Nephron (organoid): ENCODE results near the gene SFXN4.

Experiments
- H3K27ac Mint-ChIP-seq, 3 experiments: 2 replicates each; pipeline ENCODE4 v1.8.0; 2020; ENCODE audit warnings: mixed read lengths in 3 of 3, mild to moderate bottlenecking in 2 of 3, moderate library complexity in 1 of 3
- H3K27me3 Mint-ChIP-seq: 2 replicates; pipeline ENCODE4 v1.8.0; 2021; ENCODE audit warnings: low read depth, mild to moderate bottlenecking, moderate library complexity, mixed read lengths
- H3K36me3 Mint-ChIP-seq: 2 replicates; pipeline ENCODE4 v1.8.0; 2020; ENCODE audit warnings: low read depth, mixed read lengths
- H3K4me1 Mint-ChIP-seq: 2 replicates; pipeline ENCODE4 v1.8.0; 2020; ENCODE audit warnings: mixed read lengths
- H3K4me3 Mint-ChIP-seq, 3 experiments: 2 replicates each; pipeline ENCODE4 v1.8.0; 2020; ENCODE audit warnings: mild to moderate bottlenecking in 3 of 3, mixed read lengths in 3 of 3, moderate library complexity in 2 of 3
- H3K9me3 Mint-ChIP-seq: 2 replicates; pipeline ENCODE4 v1.8.0; 2020; ENCODE audit warnings: mixed read lengths
- CTCF ChIP-seq, 3 experiments: fragments of 200-600 bp; sonication (generic); IDR thresholded peaks; one replicate each; pipeline ENCODE4 v1.5.0; 2021; ENCODE audit warnings: antibody characterized with exemption in 3 of 3; ENCODE audit not compliant: unreplicated experiment in 3 of 3

Gene SFXN4

GRCh38 chr10:119165171-119166117 lies at the start of gene SFXN4:
SFXN4 (minus strand) TSS chr10:119165714; CDS start chr10:119165647, 67 bp downstream.
- no peaks in the 10 kb centered on the region for H3K9me3 Mint-ChIP-seq
- H3K36me3 Mint-ChIP-seq: peaks cover 29% of the 10 kb centered on the region
- H3K4me1 Mint-ChIP-seq: peaks cover 21% of the 10 kb centered on the region
- H3K27me3 Mint-ChIP-seq: peaks cover 3% of the 10 kb centered on the region
- peak within 1 kb of the TSS; percentile 89 to 96 (median 92) for H3K4me3 Mint-ChIP-seq
- peak within 1 kb of the TSS; percentile 52 to 72 (median 68) for H3K27ac Mint-ChIP-seq
- TF ChIP-seq CTCF (IDR thresholded peaks at IDR 0.05; ENCODE audit: unreplicated experiment in 3 of 3): no peak

GRCh38 chr10:119211625-119212441 lies 46.3 kb upstream of the SFXN4 start:
- peaks cover 52% of the 10 kb centered on the region for H3K4me1 Mint-ChIP-seq
- H3K9me3 Mint-ChIP-seq: no peaks in the 10 kb centered on the region
- TF ChIP-seq CTCF (IDR thresholded peaks at IDR 0.05; ENCODE audit: unreplicated experiment in 3 of 3): no peak
- peak overlapping the region; percentile 46 to 92 (median 90) for H3K27ac Mint-ChIP-seq
- no peaks in the 10 kb centered on the region for H3K36me3 Mint-ChIP-seq
- no peaks in the 10 kb centered on the region for H3K27me3 Mint-ChIP-seq
- H3K4me3 Mint-ChIP-seq: peak overlapping the region; percentile 18 to 74 (median 56)

GRCh38 chr10:119211176-119211575 lies 45.7 kb upstream of the SFXN4 start:
- Mint-ChIP-seq H3K9me3 (no peaks in the 10 kb centered on the region), H3K4me3 (peak overlapping the region; percentile 18 to 74 (median 65)), H3K4me1 (peaks cover 55% of the 10 kb centered on the region), H3K27ac (peak overlapping the region; percentile 46 to 92 (median 90)), H3K27me3 (peaks cover 2% of the 10 kb centered on the region), H3K36me3 (no peaks in the 10 kb centered on the region)
- no peak for TF ChIP-seq CTCF (IDR thresholded peaks at IDR 0.05; ENCODE audit: unreplicated experiment in 3 of 3)

GRCh38 chr10:119210633-119211032 lies 45.1 kb upstream of the SFXN4 start:
- Mint-ChIP-seq H3K36me3 (no peaks in the 10 kb centered on the region), H3K27me3 (peaks cover 4% of the 10 kb centered on the region), H3K4me3 (peak overlapping the region in 2 of 3 experiments; percentile 65 to 74), H3K9me3 (no peaks in the 10 kb centered on the region), H3K27ac (peak overlapping the region; percentile 46 to 92 (median 90)), H3K4me1 (peaks cover 54% of the 10 kb centered on the region)
- no peak for TF ChIP-seq CTCF (IDR thresholded peaks at IDR 0.05; ENCODE audit: unreplicated experiment in 3 of 3)

GRCh38 chr10:119209736-119210355 lies 44.3 kb upstream of the SFXN4 start:
- Mint-ChIP-seq H3K36me3 (no peaks in the 10 kb centered on the region), H3K9me3 (no peaks in the 10 kb centered on the region), H3K27ac (peak overlapping the region; percentile 28 to 76 (median 48)), H3K27me3 (peaks cover 4% of the 10 kb centered on the region), H3K4me1 (peaks cover 50% of the 10 kb centered on the region), H3K4me3 (peak overlapping the region; percentile 92 to 97 (median 93))
- TF ChIP-seq CTCF (IDR thresholded peaks at IDR 0.05; ENCODE audit: unreplicated experiment in 3 of 3): peak in 1 of 3 experiments; percentile 15
